H1 (cell line): ENCODE results near the gene USH1C. TPM values are rescaled to one million over a fixed set of nuclear protein-coding genes. Genes with fewer than 3 reads are reported as not detected.

Experiments used
- CHD1 ChIP-seq: IDR thresholded peaks from 2 replicates; pipeline ENCODE4 v1.6.1; 2012; ENCODE audit warnings: low read depth, low read length, improper control_type of control experiment
- FOSL1 ChIP-seq: IDR thresholded peaks from 2 replicates; pipeline ENCODE4 v1.6.1; 2011; ENCODE audit warnings: mild to moderate bottlenecking, low read depth, low read length, moderate library complexity; ENCODE audit not compliant: insufficient read depth
- KDM5A ChIP-seq: fragments of 200-600 bp; IDR thresholded peaks from 2 replicates; pipeline ENCODE4 v1.7.1; 2012; ENCODE audit warnings: mild to moderate bottlenecking, low read length, inconsistent platforms, mixed read lengths
- TAF7 ChIP-seq: optimal IDR thresholded peaks from 2 replicates; pipeline ENCODE3; 2011; ENCODE audit warnings: low read depth, mild to moderate bottlenecking, inconsistent platforms, low read length, moderate library complexity, borderline replicate concordance
- ZNF274 ChIP-seq: IDR thresholded peaks from 2 replicates; pipeline ENCODE4 v1.7.0; 2012; ENCODE audit warnings: low read length, borderline replicate concordance; ENCODE audit errors: extremely low read depth
- polyA plus RNA-seq, 7 experiments: library from polyadenylated mRNA; depleted of rRNA in 3 of 7; stranded (reverse) in 5 of 7; unstranded in 2 of 7; fragments of >200 nt in 5 of 7; fragments of 200-250 nt in 2 of 7; gene quantifications; 1 replicate in 5 of 7; 2 replicates in 1 of 7; 4 replicates in 1 of 7; pipeline versions ENCODE4 v1.2.1 to v1.2.3, GENCODE V29; 2011 to 2013; ENCODE audit warnings: missing spikeins in 2 of 7, mixed read lengths in 2 of 7
- total RNA-seq: library from RNA; stranded (reverse); fragmentation: NEBNext Ultra II Directional; extraction: Animal tissue kit (Norgen Biotek cat#: 25700); gene quantifications from 2 replicates; pipeline ENCODE4 v1.2.1, GENCODE V29; 2021
- TF ChIP-seq, protein P1 (sequence below): IDR thresholded peaks from 2 replicates; pipeline ENCODE4 v1.6.1; 2012; ENCODE audit warnings: inconsistent platforms
- TF ChIP-seq, protein P2 (sequence below): fragments of 300-600 bp; sonication (generic); IDR thresholded peaks from 2 replicates; pipeline ENCODE4 v1.7.1; 2012; ENCODE audit warnings: low read length, moderate library complexity, mild to moderate bottlenecking, inconsistent platforms; ENCODE audit not compliant: insufficient replicate concordance

USH1C gene
- total and polyA plus RNA-seq, 2 of the 8 experiments (the other 6 are each of a cell fraction or from before 2014, with no cell fraction given), result 1.3 to 1.6 TPM

DNA sequence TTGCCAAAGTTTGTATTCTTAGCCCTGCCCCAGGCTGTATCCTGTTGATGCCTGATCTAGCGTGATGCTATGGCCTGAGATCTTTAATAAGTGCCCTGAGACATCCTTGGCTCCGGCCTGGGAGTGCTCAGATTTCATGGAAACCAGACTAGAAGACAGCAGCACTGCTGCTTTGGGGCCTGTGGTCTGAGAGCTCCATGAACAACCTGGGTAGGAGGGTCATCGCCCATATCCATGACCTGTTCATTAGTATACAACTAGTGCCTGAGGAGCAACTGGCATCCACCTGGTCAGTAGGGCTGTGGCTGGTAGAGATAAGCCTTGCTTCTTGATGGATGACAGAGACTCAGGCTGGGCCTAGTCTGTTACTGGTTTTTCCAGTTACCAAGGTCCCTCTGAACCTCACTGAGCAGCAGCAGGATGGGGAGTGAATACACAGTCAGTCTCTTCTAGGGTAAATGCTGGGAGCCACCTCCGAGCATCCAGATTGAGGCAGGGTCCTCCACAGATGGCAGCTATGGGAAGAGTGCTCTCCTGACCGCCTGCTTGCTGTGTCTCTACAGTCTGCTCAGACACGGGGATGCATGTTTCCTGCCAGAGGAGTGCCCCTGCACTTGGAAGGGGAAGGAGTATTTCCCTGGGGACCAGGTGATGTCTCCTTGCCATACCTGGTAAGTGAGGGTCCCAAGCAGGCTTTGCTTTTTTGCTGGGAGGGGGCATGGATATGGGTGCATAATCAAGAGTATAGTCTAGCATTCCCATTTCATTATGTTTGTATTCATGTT is 41.9 kb upstream of the USH1C start (continued):
- TF ChIP-seq, protein P1, sequence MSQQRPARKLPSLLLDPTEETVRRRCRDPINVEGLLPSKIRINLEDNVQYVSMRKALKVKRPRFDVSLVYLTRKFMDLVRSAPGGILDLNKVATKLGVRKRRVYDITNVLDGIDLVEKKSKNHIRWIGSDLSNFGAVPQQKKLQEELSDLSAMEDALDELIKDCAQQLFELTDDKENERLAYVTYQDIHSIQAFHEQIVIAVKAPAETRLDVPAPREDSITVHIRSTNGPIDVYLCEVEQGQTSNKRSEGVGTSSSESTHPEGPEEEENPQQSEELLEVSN, result no peak
- no peak for TF ChIP-seq FOSL1
- no peak for TF ChIP-seq ZNF274
- TF ChIP-seq TAF7, result no peak
- no peak for TF ChIP-seq KDM5A
- TF ChIP-seq, protein P2, sequence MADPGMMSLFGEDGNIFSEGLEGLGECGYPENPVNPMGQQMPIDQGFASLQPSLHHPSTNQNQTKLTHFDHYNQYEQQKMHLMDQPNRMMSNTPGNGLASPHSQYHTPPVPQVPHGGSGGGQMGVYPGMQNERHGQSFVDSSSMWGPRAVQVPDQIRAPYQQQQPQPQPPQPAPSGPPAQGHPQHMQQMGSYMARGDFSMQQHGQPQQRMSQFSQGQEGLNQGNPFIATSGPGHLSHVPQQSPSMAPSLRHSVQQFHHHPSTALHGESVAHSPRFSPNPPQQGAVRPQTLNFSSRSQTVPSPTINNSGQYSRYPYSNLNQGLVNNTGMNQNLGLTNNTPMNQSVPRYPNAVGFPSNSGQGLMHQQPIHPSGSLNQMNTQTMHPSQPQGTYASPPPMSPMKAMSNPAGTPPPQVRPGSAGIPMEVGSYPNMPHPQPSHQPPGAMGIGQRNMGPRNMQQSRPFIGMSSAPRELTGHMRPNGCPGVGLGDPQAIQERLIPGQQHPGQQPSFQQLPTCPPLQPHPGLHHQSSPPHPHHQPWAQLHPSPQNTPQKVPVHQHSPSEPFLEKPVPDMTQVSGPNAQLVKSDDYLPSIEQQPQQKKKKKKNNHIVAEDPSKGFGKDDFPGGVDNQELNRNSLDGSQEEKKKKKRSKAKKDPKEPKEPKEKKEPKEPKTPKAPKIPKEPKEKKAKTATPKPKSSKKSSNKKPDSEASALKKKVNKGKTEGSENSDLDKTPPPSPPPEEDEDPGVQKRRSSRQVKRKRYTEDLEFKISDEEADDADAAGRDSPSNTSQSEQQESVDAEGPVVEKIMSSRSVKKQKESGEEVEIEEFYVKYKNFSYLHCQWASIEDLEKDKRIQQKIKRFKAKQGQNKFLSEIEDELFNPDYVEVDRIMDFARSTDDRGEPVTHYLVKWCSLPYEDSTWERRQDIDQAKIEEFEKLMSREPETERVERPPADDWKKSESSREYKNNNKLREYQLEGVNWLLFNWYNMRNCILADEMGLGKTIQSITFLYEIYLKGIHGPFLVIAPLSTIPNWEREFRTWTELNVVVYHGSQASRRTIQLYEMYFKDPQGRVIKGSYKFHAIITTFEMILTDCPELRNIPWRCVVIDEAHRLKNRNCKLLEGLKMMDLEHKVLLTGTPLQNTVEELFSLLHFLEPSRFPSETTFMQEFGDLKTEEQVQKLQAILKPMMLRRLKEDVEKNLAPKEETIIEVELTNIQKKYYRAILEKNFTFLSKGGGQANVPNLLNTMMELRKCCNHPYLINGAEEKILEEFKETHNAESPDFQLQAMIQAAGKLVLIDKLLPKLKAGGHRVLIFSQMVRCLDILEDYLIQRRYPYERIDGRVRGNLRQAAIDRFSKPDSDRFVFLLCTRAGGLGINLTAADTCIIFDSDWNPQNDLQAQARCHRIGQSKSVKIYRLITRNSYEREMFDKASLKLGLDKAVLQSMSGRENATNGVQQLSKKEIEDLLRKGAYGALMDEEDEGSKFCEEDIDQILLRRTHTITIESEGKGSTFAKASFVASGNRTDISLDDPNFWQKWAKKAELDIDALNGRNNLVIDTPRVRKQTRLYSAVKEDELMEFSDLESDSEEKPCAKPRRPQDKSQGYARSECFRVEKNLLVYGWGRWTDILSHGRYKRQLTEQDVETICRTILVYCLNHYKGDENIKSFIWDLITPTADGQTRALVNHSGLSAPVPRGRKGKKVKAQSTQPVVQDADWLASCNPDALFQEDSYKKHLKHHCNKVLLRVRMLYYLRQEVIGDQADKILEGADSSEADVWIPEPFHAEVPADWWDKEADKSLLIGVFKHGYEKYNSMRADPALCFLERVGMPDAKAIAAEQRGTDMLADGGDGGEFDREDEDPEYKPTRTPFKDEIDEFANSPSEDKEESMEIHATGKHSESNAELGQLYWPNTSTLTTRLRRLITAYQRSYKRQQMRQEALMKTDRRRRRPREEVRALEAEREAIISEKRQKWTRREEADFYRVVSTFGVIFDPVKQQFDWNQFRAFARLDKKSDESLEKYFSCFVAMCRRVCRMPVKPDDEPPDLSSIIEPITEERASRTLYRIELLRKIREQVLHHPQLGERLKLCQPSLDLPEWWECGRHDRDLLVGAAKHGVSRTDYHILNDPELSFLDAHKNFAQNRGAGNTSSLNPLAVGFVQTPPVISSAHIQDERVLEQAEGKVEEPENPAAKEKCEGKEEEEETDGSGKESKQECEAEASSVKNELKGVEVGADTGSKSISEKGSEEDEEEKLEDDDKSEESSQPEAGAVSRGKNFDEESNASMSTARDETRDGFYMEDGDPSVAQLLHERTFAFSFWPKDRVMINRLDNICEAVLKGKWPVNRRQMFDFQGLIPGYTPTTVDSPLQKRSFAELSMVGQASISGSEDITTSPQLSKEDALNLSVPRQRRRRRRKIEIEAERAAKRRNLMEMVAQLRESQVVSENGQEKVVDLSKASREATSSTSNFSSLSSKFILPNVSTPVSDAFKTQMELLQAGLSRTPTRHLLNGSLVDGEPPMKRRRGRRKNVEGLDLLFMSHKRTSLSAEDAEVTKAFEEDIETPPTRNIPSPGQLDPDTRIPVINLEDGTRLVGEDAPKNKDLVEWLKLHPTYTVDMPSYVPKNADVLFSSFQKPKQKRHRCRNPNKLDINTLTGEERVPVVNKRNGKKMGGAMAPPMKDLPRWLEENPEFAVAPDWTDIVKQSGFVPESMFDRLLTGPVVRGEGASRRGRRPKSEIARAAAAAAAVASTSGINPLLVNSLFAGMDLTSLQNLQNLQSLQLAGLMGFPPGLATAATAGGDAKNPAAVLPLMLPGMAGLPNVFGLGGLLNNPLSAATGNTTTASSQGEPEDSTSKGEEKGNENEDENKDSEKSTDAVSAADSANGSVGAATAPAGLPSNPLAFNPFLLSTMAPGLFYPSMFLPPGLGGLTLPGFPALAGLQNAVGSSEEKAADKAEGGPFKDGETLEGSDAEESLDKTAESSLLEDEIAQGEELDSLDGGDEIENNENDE, result no peak
- TF ChIP-seq CHD1, result no peak
